ENCODE data around the gene P2RY8.

DNA sequence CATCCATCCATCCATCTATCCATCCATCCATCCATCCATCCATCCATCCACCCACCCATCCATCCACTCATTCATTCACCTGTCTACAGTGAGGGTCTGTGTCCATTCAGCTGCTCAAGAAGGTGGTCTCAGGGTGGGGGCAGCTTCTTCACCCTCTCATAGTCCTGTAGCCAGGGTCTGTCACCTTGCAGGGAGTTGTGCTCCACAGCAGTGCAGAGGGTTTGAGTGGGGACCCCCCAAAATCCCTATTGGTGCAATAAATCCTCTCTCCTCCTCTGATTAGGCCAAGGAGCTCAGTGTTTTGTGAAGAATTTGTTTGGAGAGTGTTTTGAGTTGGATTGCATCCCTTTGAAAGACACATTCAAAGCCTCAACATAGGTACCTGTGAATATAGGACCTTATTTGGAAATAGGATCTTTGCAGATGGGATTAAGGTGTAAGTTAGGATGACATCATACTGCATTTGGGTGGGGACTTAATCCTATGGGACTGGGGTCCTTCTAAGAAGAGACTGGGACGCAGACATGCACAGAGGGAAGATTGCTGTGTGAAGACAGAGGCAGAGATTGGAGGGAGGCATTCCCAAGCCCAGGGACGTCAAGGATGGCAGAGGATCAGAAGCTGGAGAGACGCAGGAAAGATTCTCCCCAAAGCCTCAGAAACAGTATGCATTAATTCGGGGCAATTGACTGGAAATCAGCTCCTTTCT is 12.0 kb downstream of the P2RY8 start:
- TF ChIP-seq, protein P1, sequence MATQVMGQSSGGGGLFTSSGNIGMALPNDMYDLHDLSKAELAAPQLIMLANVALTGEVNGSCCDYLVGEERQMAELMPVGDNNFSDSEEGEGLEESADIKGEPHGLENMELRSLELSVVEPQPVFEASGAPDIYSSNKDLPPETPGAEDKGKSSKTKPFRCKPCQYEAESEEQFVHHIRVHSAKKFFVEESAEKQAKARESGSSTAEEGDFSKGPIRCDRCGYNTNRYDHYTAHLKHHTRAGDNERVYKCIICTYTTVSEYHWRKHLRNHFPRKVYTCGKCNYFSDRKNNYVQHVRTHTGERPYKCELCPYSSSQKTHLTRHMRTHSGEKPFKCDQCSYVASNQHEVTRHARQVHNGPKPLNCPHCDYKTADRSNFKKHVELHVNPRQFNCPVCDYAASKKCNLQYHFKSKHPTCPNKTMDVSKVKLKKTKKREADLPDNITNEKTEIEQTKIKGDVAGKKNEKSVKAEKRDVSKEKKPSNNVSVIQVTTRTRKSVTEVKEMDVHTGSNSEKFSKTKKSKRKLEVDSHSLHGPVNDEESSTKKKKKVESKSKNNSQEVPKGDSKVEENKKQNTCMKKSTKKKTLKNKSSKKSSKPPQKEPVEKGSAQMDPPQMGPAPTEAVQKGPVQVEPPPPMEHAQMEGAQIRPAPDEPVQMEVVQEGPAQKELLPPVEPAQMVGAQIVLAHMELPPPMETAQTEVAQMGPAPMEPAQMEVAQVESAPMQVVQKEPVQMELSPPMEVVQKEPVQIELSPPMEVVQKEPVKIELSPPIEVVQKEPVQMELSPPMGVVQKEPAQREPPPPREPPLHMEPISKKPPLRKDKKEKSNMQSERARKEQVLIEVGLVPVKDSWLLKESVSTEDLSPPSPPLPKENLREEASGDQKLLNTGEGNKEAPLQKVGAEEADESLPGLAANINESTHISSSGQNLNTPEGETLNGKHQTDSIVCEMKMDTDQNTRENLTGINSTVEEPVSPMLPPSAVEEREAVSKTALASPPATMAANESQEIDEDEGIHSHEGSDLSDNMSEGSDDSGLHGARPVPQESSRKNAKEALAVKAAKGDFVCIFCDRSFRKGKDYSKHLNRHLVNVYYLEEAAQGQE (IDR thresholded peaks at IDR 0.05; ENCODE audit: insufficient read depth in 1 of 2, low read depth in 2 of 2, low read length in 2 of 2), result no peak
- no peak for TF ChIP-seq TAF1 (IDR thresholded peaks at IDR 0.05; ENCODE audit: borderline replicate concordance, insufficient read depth, low read length)
- TF ChIP-seq POLR2AphosphoS5 (IDR thresholded peaks at IDR 0.05; ENCODE audit: low read depth, low read length), result no peak
- no peak for TF ChIP-seq SIN3A (IDR thresholded peaks at IDR 0.05; ENCODE audit: borderline replicate concordance, insufficient read depth, low read length)
- no peak for TF ChIP-seq FOXP2 (optimal IDR thresholded peaks at IDR 0.05; ENCODE audit: borderline replicate concordance, extremely low read depth, extremely low read length, insufficient read depth)
